IPS-15b (cell line): Measurements from ENCODE around the gene ZNF738.
"Not testable (repeated sequence)": the region's sequence is repeated elsewhere in the genome, so short reads cannot be mapped to it uniquely, and the experiment has no call there.

Source experiments
- H3K27me3 ChIP-seq: one replicate; pipeline ENCODE4 v1.6.1; 2013; ENCODE audit warnings: low read length; ENCODE audit not compliant: control insufficient read depth, insufficient read depth
- H3K36me3 ChIP-seq: one replicate; pipeline ENCODE4 v1.6.1; 2013; ENCODE audit warnings: low read length; ENCODE audit not compliant: control insufficient read depth, insufficient read depth
- H3K4me1 ChIP-seq: one replicate; pipeline ENCODE4 v1.6.1; 2013; ENCODE audit warnings: mild to moderate bottlenecking, low read length; ENCODE audit not compliant: control insufficient read depth, insufficient read depth
- H3K4me3 ChIP-seq: one replicate; pipeline ENCODE4 v1.5.1; 2013; ENCODE audit warnings: low read depth, low read length
- H3K9ac ChIP-seq: one replicate; pipeline ENCODE4 v1.6.1; 2013; ENCODE audit warnings: low read depth, mild to moderate bottlenecking, low read length
- H3K9me3 ChIP-seq: one replicate; pipeline ENCODE4 v1.6.1; 2013; ENCODE audit warnings: mild to moderate bottlenecking, low read length; ENCODE audit not compliant: control insufficient read depth, insufficient read depth

Gene ZNF738

DNA sequence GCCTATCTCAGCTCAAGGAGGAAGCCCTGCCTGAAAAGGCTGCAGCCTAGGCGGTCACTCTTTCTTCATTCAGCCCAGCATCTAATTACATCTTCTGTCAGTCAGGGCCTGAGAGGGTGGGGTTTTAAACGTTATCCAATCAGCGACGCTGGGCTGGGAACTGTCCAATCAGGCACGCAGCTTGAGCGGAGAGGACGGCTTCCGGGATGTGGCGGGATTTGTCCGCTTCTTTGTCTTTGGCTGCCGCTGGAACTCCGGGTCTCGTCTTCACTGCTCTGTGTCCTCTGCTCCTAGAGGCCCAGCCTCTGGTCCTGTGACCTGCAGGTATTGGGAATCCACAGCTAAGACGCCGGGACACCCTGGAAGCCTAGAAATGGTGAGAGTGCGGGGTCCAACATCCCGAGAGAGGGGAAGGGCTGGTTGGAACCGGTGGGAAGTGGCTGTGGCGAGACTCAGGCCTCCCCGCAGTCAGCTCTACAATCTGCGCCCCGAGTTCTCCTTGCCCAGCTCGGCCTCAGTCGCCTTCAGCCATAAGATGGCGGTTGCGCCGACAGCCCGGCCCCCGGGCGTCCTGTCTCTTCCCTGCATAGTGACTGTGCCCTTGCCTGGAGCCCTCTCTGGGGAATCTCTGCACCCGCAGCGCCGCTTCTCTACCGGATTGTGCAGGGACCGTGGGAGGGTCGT lies at the start of gene ZNF738:
Gene ZNF738 (plus strand): TSS at position 233 of the 684 bp plus-strand sequence. CDS start 141 bp downstream, at position 374.
- Histone ChIP-seq H3K4me1 (no peaks in the 10 kb centered on the region), H3K9me3 (no peaks in the 10 kb centered on the region), H3K9ac (peak within 1 kb of the TSS; percentile 97), H3K27me3 (no peaks in the 10 kb centered on the region), H3K4me3 (peak within 1 kb of the TSS; percentile 100), H3K36me3 (peaks cover 6% of the 10 kb centered on the region)

DNA sequence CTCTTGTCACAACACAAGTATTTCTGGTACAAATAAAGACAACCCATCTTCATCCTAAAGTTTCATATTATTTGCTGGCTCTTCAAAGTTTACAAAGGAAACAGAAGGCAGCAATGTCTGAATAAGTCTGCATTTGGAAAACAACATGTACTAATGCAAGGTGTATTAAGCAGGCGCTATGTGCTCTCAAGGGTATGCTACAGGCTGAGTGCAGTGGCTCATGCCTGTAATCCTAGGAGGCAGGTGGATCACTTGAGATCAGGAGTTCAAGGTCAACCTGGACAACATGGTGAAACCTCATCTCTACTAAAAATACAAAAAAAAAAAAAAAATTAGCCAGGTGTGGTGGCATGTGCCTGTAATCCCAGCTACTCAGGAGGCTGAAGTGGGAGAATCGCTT lies 46.0 kb upstream of the ZNF738 start:
- not testable (repeated sequence) for H3K4me3 ChIP-seq, H3K36me3 ChIP-seq, H3K9me3 ChIP-seq, H3K4me1 ChIP-seq, H3K27me3 ChIP-seq, H3K9ac ChIP-seq

DNA sequence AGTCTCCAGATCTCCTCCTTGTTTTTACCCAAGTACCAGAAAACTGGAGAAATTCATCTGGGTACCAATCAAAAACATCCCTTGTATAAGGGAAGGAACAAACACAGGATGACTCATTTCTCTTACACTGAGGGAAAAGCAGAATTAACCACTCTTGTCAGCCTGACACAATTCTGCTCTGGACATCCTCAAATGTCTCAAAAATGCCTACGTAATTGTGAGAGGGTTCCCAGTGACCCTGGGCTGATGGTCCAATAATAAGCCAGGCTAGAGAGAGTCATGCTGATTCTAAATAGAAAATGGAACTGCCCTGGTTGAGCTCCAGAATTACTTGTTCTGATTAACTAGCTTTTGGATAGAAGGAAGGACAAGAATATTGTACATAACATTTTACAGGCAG lies 44.1 kb upstream of the ZNF738 start:
- Histone ChIP-seq H3K9ac (no peak overlapping the region), H3K4me3 (no peak overlapping the region), H3K36me3 (no peaks in the 10 kb centered on the region), H3K27me3 (no peaks in the 10 kb centered on the region), H3K9me3 (no peaks in the 10 kb centered on the region), H3K4me1 (peaks cover 9% of the 10 kb centered on the region)

DNA sequence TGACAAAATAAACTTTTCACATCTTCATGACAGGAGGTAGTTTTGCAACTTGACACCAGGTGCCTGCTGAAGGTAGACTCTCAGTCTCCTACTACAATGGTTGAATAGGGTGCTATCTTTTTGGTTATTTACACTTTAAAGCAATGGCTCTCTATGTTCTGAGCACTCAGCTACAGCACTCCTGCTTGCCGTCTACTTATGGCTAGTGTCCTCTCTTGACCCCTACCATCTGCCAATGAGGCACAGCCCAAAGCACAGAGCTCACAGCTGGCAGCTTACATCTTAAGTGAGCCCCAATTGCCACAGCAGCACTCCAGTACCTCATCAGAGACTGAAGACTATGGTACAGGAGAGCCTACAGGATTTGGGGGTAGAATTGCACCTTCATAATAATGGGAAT lies 41.0 kb upstream of the ZNF738 start:
- H3K9me3 ChIP-seq, result no peaks in the 10 kb centered on the region
- no peak overlapping the region for H3K4me3 ChIP-seq
- H3K36me3 ChIP-seq, result no peaks in the 10 kb centered on the region
- H3K4me1 ChIP-seq, result peaks cover 9% of the 10 kb centered on the region
- no peaks in the 10 kb centered on the region for H3K27me3 ChIP-seq
- H3K9ac ChIP-seq, result no peak overlapping the region

DNA sequence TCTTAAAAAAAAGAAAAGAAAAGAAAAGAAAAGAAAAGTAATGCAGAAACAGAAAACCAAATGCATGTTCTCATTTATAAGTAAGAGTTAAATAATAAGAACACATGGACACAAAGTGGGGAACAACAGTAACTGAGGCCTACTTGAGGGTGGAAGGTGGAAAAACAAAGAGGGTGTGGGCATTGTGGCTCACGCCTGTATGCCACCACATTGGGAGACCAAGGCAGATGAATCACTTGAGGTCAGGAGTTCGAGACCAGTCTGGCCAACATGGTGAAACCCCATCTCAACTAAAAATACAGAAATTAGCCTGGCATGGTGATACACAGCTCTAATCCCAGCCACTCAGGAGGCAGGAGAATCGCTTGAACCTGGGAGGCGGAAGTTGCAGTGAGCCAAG lies 37.7 kb upstream of the ZNF738 start:
- H3K9me3 ChIP-seq, result no peaks in the 10 kb centered on the region
- H3K27me3 ChIP-seq, result no peaks in the 10 kb centered on the region
- no peaks in the 10 kb centered on the region for H3K36me3 ChIP-seq
- peaks cover 9% of the 10 kb centered on the region for H3K4me1 ChIP-seq
- H3K4me3 ChIP-seq, result no peak overlapping the region
- no peak overlapping the region for H3K9ac ChIP-seq

DNA sequence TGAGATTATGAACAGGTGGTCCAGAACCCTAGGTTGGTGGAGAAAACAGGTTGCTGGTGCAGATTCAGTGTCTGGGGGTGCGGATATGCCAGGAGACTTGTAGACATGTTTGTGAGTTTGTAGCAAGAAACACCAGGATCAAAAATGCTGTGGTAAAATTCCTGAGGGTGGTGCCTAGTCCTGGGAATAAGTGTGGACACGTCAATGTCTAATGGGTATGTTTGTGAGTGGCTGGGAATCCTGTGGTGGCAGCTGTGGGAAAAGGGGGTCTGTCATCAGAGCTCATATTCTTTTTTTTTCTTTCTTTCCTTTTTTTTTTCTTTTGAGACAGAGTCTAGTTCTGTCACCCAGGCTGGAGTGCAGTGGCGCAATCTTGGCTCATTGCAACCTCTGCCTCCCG lies 36.8 kb upstream of the ZNF738 start:
- Histone ChIP-seq H3K27me3 (no peaks in the 10 kb centered on the region), H3K9ac (no peak overlapping the region), H3K4me3 (no peak overlapping the region), H3K4me1 (peaks cover 9% of the 10 kb centered on the region), H3K9me3 (no peaks in the 10 kb centered on the region), H3K36me3 (no peaks in the 10 kb centered on the region)

DNA sequence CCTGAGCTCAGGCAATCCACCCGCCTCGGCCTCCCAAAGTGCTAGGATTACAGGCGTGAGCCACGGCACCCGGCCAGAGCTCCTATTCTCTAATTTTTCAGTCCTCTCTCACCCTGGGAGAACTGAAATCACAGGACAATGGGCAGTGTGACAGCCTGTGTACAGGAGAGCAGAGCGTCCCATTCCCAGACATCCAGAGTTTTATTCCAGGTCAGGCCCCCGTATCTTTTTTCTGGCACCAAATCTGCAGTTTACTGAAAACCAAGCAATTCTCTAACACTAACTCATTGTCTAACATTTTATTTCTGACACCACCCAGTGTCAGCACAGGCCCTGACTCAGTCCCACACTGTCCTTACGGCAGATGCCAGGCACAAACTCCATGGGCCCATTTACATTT lies 36.3 kb upstream of the ZNF738 start:
- no peaks in the 10 kb centered on the region for H3K9me3 ChIP-seq

DNA sequence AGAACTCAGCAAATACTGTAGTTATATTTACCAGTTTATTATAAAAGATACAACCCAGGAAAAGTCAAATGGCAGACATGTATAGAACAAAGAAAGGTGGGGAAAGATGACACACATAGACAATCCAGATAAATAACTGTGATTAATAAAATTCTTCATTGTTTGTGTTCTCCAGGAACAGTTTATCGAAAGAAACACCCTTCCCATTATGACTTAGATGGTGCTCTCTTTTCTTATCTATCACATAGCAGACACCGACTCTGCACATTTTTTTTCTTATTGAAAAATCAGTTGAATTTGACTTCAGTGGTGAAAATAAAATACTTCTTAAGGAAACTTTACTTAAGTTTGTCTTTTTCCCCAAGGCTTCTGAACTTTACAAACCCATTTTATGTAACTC lies 35.8 kb upstream of the ZNF738 start:
- H3K9me3 ChIP-seq, result no peaks in the 10 kb centered on the region
- H3K9ac ChIP-seq, result no peak overlapping the region
- H3K4me3 ChIP-seq, result no peak overlapping the region
- peaks cover 10% of the 10 kb centered on the region for H3K4me1 ChIP-seq
- H3K36me3 ChIP-seq, result no peaks in the 10 kb centered on the region
- H3K27me3 ChIP-seq, result no peaks in the 10 kb centered on the region

More for the DNA sequence above, 36.3 kb upstream of the ZNF738 start:
- H3K4me1 ChIP-seq, result peaks cover 9% of the 10 kb centered on the region
- H3K27me3 ChIP-seq, result no peaks in the 10 kb centered on the region
- H3K4me3 ChIP-seq, result no peak overlapping the region
- H3K9ac ChIP-seq, result no peak overlapping the region
- H3K36me3 ChIP-seq, result no peaks in the 10 kb centered on the region

DNA sequence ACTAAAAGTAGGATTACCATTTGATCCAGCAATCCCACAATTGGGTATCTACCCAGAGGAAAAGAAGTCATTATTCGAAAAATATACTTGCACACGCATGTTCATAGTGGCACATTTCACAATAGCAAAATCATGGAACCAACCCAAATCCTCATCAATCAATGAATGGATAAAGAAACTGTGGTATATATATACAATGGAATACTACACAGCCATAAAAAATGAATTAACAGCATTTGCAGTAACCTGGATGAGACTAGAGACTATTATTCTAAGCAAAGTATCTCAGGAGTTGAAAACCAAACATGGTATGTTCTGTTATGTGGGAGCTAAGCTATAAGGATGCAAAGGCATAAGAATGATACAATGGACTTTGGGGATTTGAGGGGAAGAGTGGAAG lies 32.6 kb upstream of the ZNF738 start:
- H3K4me1 ChIP-seq, result peaks cover 3% of the 10 kb centered on the region
- no peak overlapping the region for H3K4me3 ChIP-seq
- H3K36me3 ChIP-seq, result no peaks in the 10 kb centered on the region
- H3K27me3 ChIP-seq, result no peaks in the 10 kb centered on the region
- H3K9ac ChIP-seq, result no peak overlapping the region
- H3K9me3 ChIP-seq, result no peaks in the 10 kb centered on the region

DNA sequence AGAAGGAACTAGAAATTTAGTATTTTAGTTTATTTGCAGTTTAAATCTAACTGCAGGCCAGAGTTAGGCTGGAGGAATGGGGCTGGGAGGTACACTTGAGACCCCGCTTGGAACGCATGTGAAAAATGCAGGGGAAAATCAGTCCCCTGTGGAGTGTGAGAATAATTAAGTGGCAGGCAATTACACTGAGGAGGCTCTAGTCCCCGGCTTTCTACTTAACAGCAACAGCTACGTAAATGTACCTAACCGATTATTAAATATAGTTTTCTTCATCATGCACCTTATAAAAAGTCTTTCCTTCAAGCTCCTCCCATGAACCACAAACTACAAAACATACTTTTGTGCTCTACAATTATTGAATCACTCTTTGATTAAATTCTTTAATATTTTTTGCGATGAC lies 30.4 kb upstream of the ZNF738 start:
- Histone ChIP-seq H3K4me1 (peaks cover 3% of the 10 kb centered on the region), H3K4me3 (peak overlapping the region; percentile 99), H3K9ac (peak overlapping the region; percentile 98), H3K36me3 (no peaks in the 10 kb centered on the region), H3K9me3 (no peaks in the 10 kb centered on the region), H3K27me3 (no peaks in the 10 kb centered on the region)

DNA sequence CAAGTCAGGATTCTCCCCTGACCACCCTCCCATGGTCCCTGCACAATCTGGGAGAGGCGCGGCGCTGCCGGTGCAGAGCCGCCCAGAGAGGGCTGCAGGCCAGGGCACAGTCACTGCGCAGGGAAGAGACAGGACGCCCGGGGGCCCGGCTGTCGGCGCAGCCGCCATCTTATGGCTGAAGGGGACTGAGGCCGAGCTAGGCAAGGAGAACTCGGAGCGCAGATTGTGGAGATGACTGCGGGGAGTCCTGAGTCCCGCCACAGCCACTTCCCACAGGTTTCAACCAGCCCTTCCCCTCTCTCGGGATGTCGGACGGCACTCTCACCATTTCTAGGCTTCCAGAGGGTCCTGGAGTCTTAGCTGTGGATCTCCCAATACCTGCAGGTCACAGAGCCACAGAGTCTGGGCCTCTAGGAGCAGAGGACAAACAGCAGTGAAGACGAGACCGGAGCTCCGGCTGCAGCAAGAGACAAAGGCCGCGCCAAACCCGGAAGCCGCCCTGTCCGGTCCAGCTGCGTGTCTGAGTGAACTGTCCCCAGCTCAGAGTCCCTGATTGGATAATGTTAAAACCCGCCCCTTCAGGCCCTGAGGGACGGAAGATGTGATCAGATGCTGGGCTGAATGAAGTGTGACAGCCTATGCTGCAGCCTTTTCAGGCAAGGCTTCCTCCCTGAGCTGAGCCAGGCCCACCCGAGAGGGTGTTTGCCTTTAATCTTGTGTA lies 29.8 kb upstream of the ZNF738 start, which contains the start of gene ZNF708:
Gene ZNF708 (minus strand): TSS at position 526 of the 721 bp plus-strand sequence. CDS start 198 bp downstream, at position 328.
- H3K4me1 ChIP-seq, result peaks cover 3% of the 10 kb centered on the region
- H3K4me3 ChIP-seq, result peak within 1 kb of the TSS; percentile 99
- H3K9ac ChIP-seq, result peak within 1 kb of the TSS; percentile 98
- no peaks in the 10 kb centered on the region for H3K9me3 ChIP-seq
- no peaks in the 10 kb centered on the region for H3K36me3 ChIP-seq
- no peaks in the 10 kb centered on the region for H3K27me3 ChIP-seq

DNA sequence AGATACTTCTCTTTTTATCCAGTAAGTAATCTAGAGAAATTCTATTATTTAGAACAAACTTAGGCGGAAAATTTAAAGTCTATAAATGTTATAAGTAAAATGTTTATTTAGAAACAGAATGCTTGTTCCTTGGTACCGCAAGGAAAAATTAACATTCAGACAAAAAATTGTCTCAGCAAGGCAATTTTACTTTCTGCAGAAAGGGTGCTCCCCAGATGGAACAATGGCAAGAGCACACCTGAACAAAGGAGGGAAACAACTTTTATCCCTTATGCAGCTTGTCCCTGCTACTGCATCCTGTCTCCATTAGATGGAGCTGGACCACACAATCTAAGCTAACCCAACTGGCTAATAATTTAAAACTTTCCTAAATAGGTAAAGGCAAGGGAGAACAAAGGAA lies 23.1 kb upstream of the ZNF738 start:
- Histone ChIP-seq H3K27me3 (no peaks in the 10 kb centered on the region), H3K9me3 (peaks cover 16% of the 10 kb centered on the region)

More for the DNA sequence above, 23.1 kb upstream of the ZNF738 start:
- Histone ChIP-seq H3K9ac (no peak overlapping the region), H3K4me1 (no peaks in the 10 kb centered on the region), H3K4me3 (no peak overlapping the region), H3K36me3 (no peaks in the 10 kb centered on the region)
